ENCODE data around the gene FFAR1.

FFAR1 gene

DNA sequence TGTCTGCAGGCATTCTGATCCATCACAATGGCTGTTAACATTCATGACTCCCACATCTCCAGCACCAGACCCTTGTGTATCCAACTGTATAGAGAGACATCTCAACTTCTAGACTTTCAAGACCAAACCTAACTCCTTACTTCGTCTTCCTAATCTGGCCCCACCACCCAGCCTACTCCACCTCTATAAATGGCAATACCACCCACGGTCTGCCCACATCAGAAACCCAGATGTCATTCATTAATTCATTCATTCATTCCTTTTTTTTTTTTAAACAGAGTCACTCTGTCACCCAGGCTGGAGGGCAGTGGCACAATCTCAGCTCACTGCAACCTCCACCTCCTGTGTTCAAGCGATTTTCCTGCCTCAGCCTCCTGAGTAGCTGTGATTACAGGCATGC lies 33.6 kb downstream of the FFAR1 start:
- TF ChIP-seq ESRRG (CRISPR knock-in tag; IDR thresholded peaks at IDR 0.05) (no peak), SNAI2 (CRISPR knock-in tag; IDR thresholded peaks at IDR 0.05) (no peak), ZC3H10 (CRISPR knock-in tag; IDR thresholded peaks at IDR 0.05) (no peak), ZNF8 (CRISPR knock-in tag; IDR thresholded peaks at IDR 0.05) (no peak), ZFP30 (CRISPR knock-in tag; IDR thresholded peaks at IDR 0.05) (no peak), OSR1 (CRISPR knock-in tag; IDR thresholded peaks at IDR 0.05) (no peak), BACH2 (CRISPR knock-in tag; IDR thresholded peaks at IDR 0.05; ENCODE audit: borderline replicate concordance) (no peak), ZFP3 (CRISPR knock-in tag; IDR thresholded peaks at IDR 0.05) (no peak), TOX (CRISPR knock-in tag; IDR thresholded peaks at IDR 0.05; ENCODE audit: borderline replicate concordance) (no peak), ZNF565 (CRISPR knock-in tag; conservative IDR thresholded peaks at IDR 0.05; ENCODE audit: low read depth) (no peak), CSDC2 (CRISPR knock-in tag; IDR thresholded peaks at IDR 0.05) (no peak), GLIS3 (CRISPR knock-in tag; IDR thresholded peaks at IDR 0.05) (no peak), CREB5 (CRISPR knock-in tag; IDR thresholded peaks at IDR 0.05; ENCODE audit: low read depth) (no peak), POU6F1 (CRISPR knock-in tag; IDR thresholded peaks at IDR 0.05; ENCODE audit: borderline replicate concordance, low read depth) (no peak), ISL1 (CRISPR knock-in tag; IDR thresholded peaks at IDR 0.05) (no peak), TSHZ2 (CRISPR knock-in tag; IDR thresholded peaks at IDR 0.05) (no peak)
- TF ChIP-seq, protein P1, sequence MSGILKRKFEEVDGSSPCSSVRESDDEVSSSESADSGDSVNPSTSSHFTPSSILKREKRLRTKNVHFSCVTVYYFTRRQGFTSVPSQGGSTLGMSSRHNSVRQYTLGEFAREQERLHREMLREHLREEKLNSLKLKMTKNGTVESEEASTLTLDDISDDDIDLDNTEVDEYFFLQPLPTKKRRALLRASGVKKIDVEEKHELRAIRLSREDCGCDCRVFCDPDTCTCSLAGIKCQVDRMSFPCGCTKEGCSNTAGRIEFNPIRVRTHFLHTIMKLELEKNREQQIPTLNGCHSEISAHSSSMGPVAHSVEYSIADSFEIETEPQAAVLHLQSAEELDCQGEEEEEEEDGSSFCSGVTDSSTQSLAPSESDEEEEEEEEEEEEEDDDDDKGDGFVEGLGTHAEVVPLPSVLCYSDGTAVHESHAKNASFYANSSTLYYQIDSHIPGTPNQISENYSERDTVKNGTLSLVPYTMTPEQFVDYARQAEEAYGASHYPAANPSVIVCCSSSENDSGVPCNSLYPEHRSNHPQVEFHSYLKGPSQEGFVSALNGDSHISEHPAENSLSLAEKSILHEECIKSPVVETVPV (CRISPR knock-in tag; IDR thresholded peaks at IDR 0.05): no peak
- TF ChIP-seq, protein P2, sequence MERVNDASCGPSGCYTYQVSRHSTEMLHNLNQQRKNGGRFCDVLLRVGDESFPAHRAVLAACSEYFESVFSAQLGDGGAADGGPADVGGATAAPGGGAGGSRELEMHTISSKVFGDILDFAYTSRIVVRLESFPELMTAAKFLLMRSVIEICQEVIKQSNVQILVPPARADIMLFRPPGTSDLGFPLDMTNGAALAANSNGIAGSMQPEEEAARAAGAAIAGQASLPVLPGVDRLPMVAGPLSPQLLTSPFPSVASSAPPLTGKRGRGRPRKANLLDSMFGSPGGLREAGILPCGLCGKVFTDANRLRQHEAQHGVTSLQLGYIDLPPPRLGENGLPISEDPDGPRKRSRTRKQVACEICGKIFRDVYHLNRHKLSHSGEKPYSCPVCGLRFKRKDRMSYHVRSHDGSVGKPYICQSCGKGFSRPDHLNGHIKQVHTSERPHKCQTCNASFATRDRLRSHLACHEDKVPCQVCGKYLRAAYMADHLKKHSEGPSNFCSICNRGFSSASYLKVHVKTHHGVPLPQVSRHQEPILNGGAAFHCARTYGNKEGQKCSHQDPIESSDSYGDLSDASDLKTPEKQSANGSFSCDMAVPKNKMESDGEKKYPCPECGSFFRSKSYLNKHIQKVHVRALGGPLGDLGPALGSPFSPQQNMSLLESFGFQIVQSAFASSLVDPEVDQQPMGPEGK (CRISPR knock-in tag; IDR thresholded peaks at IDR 0.05; ENCODE audit: borderline replicate concordance): no peak
- no peak for ATAC-seq

- no peak for ATAC-seq
- TF ChIP-seq ZNF8 (CRISPR knock-in tag; IDR thresholded peaks at IDR 0.05): no peak
- TF ChIP-seq, protein P1 (CRISPR knock-in tag; IDR thresholded peaks at IDR 0.05): no peak
- TF ChIP-seq OSR1 (CRISPR knock-in tag; IDR thresholded peaks at IDR 0.05): no peak
- TF ChIP-seq TOX (CRISPR knock-in tag; IDR thresholded peaks at IDR 0.05; ENCODE audit: borderline replicate concordance): no peak
- no peak for TF ChIP-seq ARNTL (CRISPR knock-in tag; IDR thresholded peaks at IDR 0.05; ENCODE audit: borderline replicate concordance, low read depth)
- TF ChIP-seq CREB5 (CRISPR knock-in tag; IDR thresholded peaks at IDR 0.05; ENCODE audit: low read depth): no peak
- no peak for TF ChIP-seq ZNF70 (CRISPR knock-in tag; IDR thresholded peaks at IDR 0.05)
- no peak for TF ChIP-seq TSHZ2 (CRISPR knock-in tag; IDR thresholded peaks at IDR 0.05)
- no peak for TF ChIP-seq GLIS3 (CRISPR knock-in tag; IDR thresholded peaks at IDR 0.05)
- no peak for TF ChIP-seq ESRRG (CRISPR knock-in tag; IDR thresholded peaks at IDR 0.05)
- TF ChIP-seq POU6F1 (CRISPR knock-in tag; IDR thresholded peaks at IDR 0.05; ENCODE audit: borderline replicate concordance, low read depth): no peak
- TF ChIP-seq RARB (CRISPR knock-in tag; IDR thresholded peaks at IDR 0.05): no peak
- TF ChIP-seq ZFP3 (CRISPR knock-in tag; IDR thresholded peaks at IDR 0.05): no peak
- TF ChIP-seq ISL1 (CRISPR knock-in tag; IDR thresholded peaks at IDR 0.05): no peak
- TF ChIP-seq SNAI2 (CRISPR knock-in tag; IDR thresholded peaks at IDR 0.05): no peak
Measured at GRCh38 chr19:35381926-35382325, 34.2 kb downstream of the FFAR1 start.

Data from SK-N-SH treated with all-trans-retinoic acid at 6 μM for 48 hours (cell line).